Ureter (tissue), 1 donor: Measurements from ENCODE around the gene FGF13. TPM values are rescaled to one million over a fixed set of nuclear protein-coding genes. Genes with fewer than 3 reads are reported as not detected.

Experiments used
- DNase-seq: peaks from one replicate; pipeline ENCODE4 v3.0.0-alpha.2; 2020; ENCODE audit warnings: low spot score
- total RNA-seq: library from RNA; stranded (reverse); gene quantifications from one replicate; pipeline ENCODE4 v1.2.4, GENCODE V29; 2023
- donor health status: DM: yes; HTN: yes; CAD: no.

Gene FGF13
- 19.8 TPM for total RNA-seq

- DNase-seq: peak; percentile 46
Measured at GRCh38 chrX:138711399-138712347, at the start of gene FGF13. Gene FGF13, minus strand, starts transcription at chrX:138711717. Its CDS starts 714 bp downstream, at chrX:138711003.

GRCh38 chrX:138759217-138759943 lies 47.9 kb upstream of the FGF13 start:
- no peak for DNase-seq

- peak; percentile 54 for DNase-seq
Measured at GRCh38 chrX:138756234-138756633, 44.7 kb upstream of the FGF13 start.

GRCh38 chrX:138754861-138755260 lies 43.3 kb upstream of the FGF13 start:
- DNase-seq: no peak

- no peak for DNase-seq
Measured at GRCh38 chrX:138748480-138748879, 37.0 kb upstream of the FGF13 start.

- peak; percentile 48 for DNase-seq
Measured at GRCh38 chrX:138745196-138745595, 33.7 kb upstream of the FGF13 start.

- DNase-seq: no peak
Measured at GRCh38 chrX:138742217-138742616, 30.7 kb upstream of the FGF13 start.

- no peak for DNase-seq
Measured at GRCh38 chrX:138740341-138740740, 28.8 kb upstream of the FGF13 start.

- no peak for DNase-seq
Measured at GRCh38 chrX:138723301-138723700, 11.8 kb upstream of the FGF13 start.

- DNase-seq: no peak
Measured at GRCh38 chrX:138719396-138719795, 7.9 kb upstream of the FGF13 start.

- DNase-seq: no peak
Measured at GRCh38 chrX:138718941-138719340, 7.4 kb upstream of the FGF13 start.

- peak; percentile 42 for DNase-seq
Measured at GRCh38 chrX:138710866-138711341, 613 bp downstream of the FGF13 start.

GRCh38 chrX:138709886-138710791 lies 1.4 kb downstream of the FGF13 start:
- no peak for DNase-seq

GRCh38 chrX:138708268-138708667 lies 3.2 kb downstream of the FGF13 start:
- no peak for DNase-seq

GRCh38 chrX:138704596-138704995 lies 6.9 kb downstream of the FGF13 start:
- DNase-seq: no peak

- no peak for DNase-seq
Measured at GRCh38 chrX:138704101-138704500, 7.4 kb downstream of the FGF13 start.

GRCh38 chrX:138692591-138692990 lies 18.9 kb downstream of the FGF13 start:
- no peak for DNase-seq

- no peak for DNase-seq
Measured at GRCh38 chrX:138691186-138691585, 20.3 kb downstream of the FGF13 start.

- no peak for DNase-seq
Measured at GRCh38 chrX:138690591-138690990, 20.9 kb downstream of the FGF13 start.

GRCh38 chrX:138683600-138683999 lies 27.9 kb downstream of the FGF13 start:
- DNase-seq: no peak

- DNase-seq: no peak
Measured at GRCh38 chrX:138669693-138670092, 41.8 kb downstream of the FGF13 start.

GRCh38 chrX:138664466-138664865 lies 47.1 kb downstream of the FGF13 start:
- DNase-seq: no peak
